Measurements from ENCODE around the gene CFAP107.

Gene CFAP107

GRCh38 chr1:12741946-12742345 is 4.1 kb upstream of the CFAP107 start:
- DNase-seq (ENCODE audit: low read depth), result no peak

- no peak for DNase-seq (ENCODE audit: low read depth)
These were observed 641 bp upstream of the CFAP107 start for GRCh38 chr1:12745126-12745991.

- no peak for DNase-seq (ENCODE audit: low read depth)
These were observed 2.9 kb downstream of the CFAP107 start for GRCh38 chr1:12748778-12749355.

GRCh38 chr1:12754738-12755137 is 8.7 kb downstream of the CFAP107 start:
- DNase-seq (ENCODE audit: low read depth), result no peak

GRCh38 chr1:12756273-12756672 is 10.3 kb downstream of the CFAP107 start:
- DNase-seq (ENCODE audit: low read depth), result no peak

- no peak for DNase-seq (ENCODE audit: low read depth)
These were observed 10.9 kb downstream of the CFAP107 start for GRCh38 chr1:12756768-12757413.

- DNase-seq (ENCODE audit: low read depth), result no peak
These were observed 11.8 kb downstream of the CFAP107 start for GRCh38 chr1:12757836-12758235.

- no peak for DNase-seq (ENCODE audit: low read depth)
These were observed 14.3 kb downstream of the CFAP107 start for GRCh38 chr1:12760256-12760795.

GRCh38 chr1:12761781-12762180 is 15.8 kb downstream of the CFAP107 start:
- DNase-seq (ENCODE audit: low read depth), result no peak

GRCh38 chr1:12762766-12763165 is 16.8 kb downstream of the CFAP107 start:
- no peak for DNase-seq (ENCODE audit: low read depth)

- no peak for DNase-seq (ENCODE audit: low read depth)
These were observed 17.5 kb downstream of the CFAP107 start for GRCh38 chr1:12763479-12763878.

GRCh38 chr1:12764016-12764415 is 18.0 kb downstream of the CFAP107 start:
- no peak for DNase-seq (ENCODE audit: low read depth)

- no peak for DNase-seq (ENCODE audit: low read depth)
These were observed 23.0 kb downstream of the CFAP107 start for GRCh38 chr1:12769031-12769430.

GRCh38 chr1:12769976-12770505 is 24.0 kb downstream of the CFAP107 start:
- no peak for DNase-seq (ENCODE audit: low read depth)

GRCh38 chr1:12770620-12771019 is 24.6 kb downstream of the CFAP107 start:
- no peak for DNase-seq (ENCODE audit: low read depth)

GRCh38 chr1:12771186-12771585 is 25.2 kb downstream of the CFAP107 start:
- DNase-seq (ENCODE audit: low read depth), result no peak

GRCh38 chr1:12772520-12772919 is 26.5 kb downstream of the CFAP107 start:
- DNase-seq (ENCODE audit: low read depth), result no peak

- DNase-seq (ENCODE audit: low read depth), result no peak
These were observed 27.4 kb downstream of the CFAP107 start, which contains the start of gene PRAMEF12 for GRCh38 chr1:12773438-12773837. TSS of gene PRAMEF12 (plus strand) at chr1:12773738. CDS start at chr1:12774868, 1,130 bp downstream.

GRCh38 chr1:12774801-12775345 is 28.9 kb downstream of the CFAP107 start:
- no peak for DNase-seq (ENCODE audit: low read depth)

- DNase-seq (ENCODE audit: low read depth), result no peak
These were observed 29.4 kb downstream of the CFAP107 start for GRCh38 chr1:12775443-12775842.

GRCh38 chr1:12776801-12777557 is 31.0 kb downstream of the CFAP107 start:
- DNase-seq (ENCODE audit: low read depth), result no peak

Measured in amniotic epithelial cell (primary cell).